ENCODE results near the gene R3HDM2.

DNA sequence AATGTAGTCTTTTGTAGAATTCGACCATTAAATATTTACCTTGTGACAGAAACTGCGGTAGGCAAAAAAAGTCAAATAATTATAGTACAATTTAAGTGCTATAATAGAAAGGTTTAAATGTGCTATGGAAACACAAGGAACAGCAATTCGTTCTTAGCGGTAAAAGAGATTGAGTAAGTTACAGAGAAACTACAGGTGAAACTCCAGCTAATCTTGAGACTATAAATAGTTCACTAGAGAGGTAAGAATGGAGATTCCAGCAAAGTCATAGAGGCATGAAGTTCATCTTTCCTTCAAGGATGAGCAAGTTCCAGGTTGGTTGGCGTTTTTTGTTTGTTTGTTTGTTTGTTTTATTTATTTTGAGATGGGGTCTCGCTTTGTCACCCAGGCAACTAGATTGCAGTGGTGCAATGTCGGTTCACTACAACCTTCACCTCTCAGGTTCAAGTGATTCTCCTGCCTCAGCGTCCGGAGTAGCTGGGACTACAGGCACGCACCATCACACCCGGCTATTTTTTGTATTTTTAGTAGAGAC is 878 bp upstream of the R3HDM2 start:
- TF ChIP-seq, protein P1, sequence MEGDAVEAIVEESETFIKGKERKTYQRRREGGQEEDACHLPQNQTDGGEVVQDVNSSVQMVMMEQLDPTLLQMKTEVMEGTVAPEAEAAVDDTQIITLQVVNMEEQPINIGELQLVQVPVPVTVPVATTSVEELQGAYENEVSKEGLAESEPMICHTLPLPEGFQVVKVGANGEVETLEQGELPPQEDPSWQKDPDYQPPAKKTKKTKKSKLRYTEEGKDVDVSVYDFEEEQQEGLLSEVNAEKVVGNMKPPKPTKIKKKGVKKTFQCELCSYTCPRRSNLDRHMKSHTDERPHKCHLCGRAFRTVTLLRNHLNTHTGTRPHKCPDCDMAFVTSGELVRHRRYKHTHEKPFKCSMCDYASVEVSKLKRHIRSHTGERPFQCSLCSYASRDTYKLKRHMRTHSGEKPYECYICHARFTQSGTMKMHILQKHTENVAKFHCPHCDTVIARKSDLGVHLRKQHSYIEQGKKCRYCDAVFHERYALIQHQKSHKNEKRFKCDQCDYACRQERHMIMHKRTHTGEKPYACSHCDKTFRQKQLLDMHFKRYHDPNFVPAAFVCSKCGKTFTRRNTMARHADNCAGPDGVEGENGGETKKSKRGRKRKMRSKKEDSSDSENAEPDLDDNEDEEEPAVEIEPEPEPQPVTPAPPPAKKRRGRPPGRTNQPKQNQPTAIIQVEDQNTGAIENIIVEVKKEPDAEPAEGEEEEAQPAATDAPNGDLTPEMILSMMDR (IDR thresholded peaks at IDR 0.05 in 8 of 11, conservative IDR thresholded peaks at IDR 0.05 in 3 of 11) = no peak
- TF ChIP-seq POLR2A (IDR thresholded peaks at IDR 0.05) = no peak
- no peak for TF ChIP-seq POLR2AphosphoS5 (IDR thresholded peaks at IDR 0.05)
